HEK293 (cell line): ENCODE measurements around the gene UCP2.

Experiments used
- CTCF ChIA-PET: fragments of 350-600 bp; formaldehyde crosslinking; extraction: SDS; loops from one replicate; lab custom pipeline; 2021; ENCODE audit warnings: antibody characterized with exemption; lab: Yijun Ruan, JAX
- POLR2A ChIA-PET: fragments of 300-600 bp; formaldehyde crosslinking; extraction: SDS; loops from one replicate; lab custom pipeline; 2020; ENCODE audit warnings: antibody characterized with exemption, inconsistent platforms; lab: Yijun Ruan, JAX
- H3K27ac ChIP-seq: fragments of 200-500 bp; sonication (Bioruptor generic); 2 replicates; pipeline ENCODE4 v1.5.1; 2014; ENCODE audit warnings: low read depth, low read length, control low read depth, inconsistent platforms; ENCODE audit errors: extremely low read depth
- H3K36me3 ChIP-seq, 2 experiments: fragments of 200-500 bp in 1 of 2; sonication (Bioruptor generic) in 1 of 2; 1 replicate in 1 of 2; 2 replicates in 1 of 2; pipeline ENCODE4 v1.5.1; 2014 to 2017; ENCODE audit warnings: inconsistent platforms in 2 of 2, low read length in 2 of 2; ENCODE audit not compliant: control insufficient read depth in 2 of 2, insufficient read depth in 1 of 2
- H3K4me1 ChIP-seq: fragments of 200-500 bp; sonication (Bioruptor generic); 2 replicates; pipeline ENCODE4 v1.5.1; 2014; ENCODE audit warnings: mild to moderate bottlenecking, low read length, inconsistent platforms; ENCODE audit not compliant: control insufficient read depth, insufficient read depth
- H3K4me3 ChIP-seq: 2 replicates; pipeline ENCODE4 v1.5.1; 2011; ENCODE audit warnings: low read depth, mild to moderate bottlenecking, control low read depth, low read length, moderate library complexity
- H3K9me3 ChIP-seq: fragments of 200-500 bp; sonication (Bioruptor generic); 2 replicates; pipeline ENCODE4 v1.5.1; 2014; ENCODE audit warnings: low read depth, low read length, inconsistent platforms; ENCODE audit not compliant: control insufficient read depth, insufficient read depth
- KLF9 ChIP-seq: fragments of 450-650 bp; formaldehyde crosslinking; IDR thresholded peaks from 2 replicates; pipeline ENCODE4 v1.5.1; 2016; ENCODE audit warnings: missing biosample characterization, missing genetic modification characterization, low read depth
- MEIS1 ChIP-seq: sonication (generic); formaldehyde crosslinking; IDR thresholded peaks from 2 replicates; pipeline ENCODE4 v1.8.1; 2022; ENCODE audit warnings: missing genetic modification reagents, mild to moderate bottlenecking, borderline replicate concordance
- OSR2 ChIP-seq: fragments of 450-650 bp; formaldehyde crosslinking; IDR thresholded peaks from 2 replicates; pipeline ENCODE4 v1.5.1; 2016; ENCODE audit warnings: missing biosample characterization, missing genetic modification characterization
- TSHZ1 ChIP-seq: fragments of 450-650 bp; formaldehyde crosslinking; IDR thresholded peaks from 2 replicates; pipeline ENCODE4 v1.5.1; 2016; ENCODE audit warnings: missing biosample characterization, missing genetic modification characterization, borderline replicate concordance
- ZFP37 ChIP-seq: fragments of 450-650 bp; formaldehyde crosslinking; IDR thresholded peaks from 2 replicates; pipeline ENCODE4 v1.5.1; 2016; ENCODE audit warnings: missing biosample characterization, missing genetic modification characterization
- ZFP69B ChIP-seq: fragments of 450-650 bp; formaldehyde crosslinking; IDR thresholded peaks from 2 replicates; pipeline ENCODE4 v1.5.1; 2016; ENCODE audit warnings: missing biosample characterization, missing genetic modification characterization
- ZNF112 ChIP-seq: fragments of 450-650 bp; formaldehyde crosslinking; IDR thresholded peaks from 2 replicates; pipeline ENCODE4 v1.5.0; 2017; ENCODE audit warnings: missing biosample characterization, missing genetic modification characterization
- ZNF121 ChIP-seq: fragments of 450-650 bp; formaldehyde crosslinking; IDR thresholded peaks from 2 replicates; pipeline ENCODE4 v1.5.1; 2016; ENCODE audit warnings: missing biosample characterization, missing genetic modification characterization
- ZNF133 ChIP-seq: fragments of 450-650 bp; formaldehyde crosslinking; IDR thresholded peaks from 2 replicates; pipeline ENCODE4 v1.5.1; 2016; ENCODE audit warnings: missing biosample characterization, missing genetic modification characterization
- ZNF223 ChIP-seq: fragments of 450-650 bp; formaldehyde crosslinking; IDR thresholded peaks from 2 replicates; pipeline ENCODE4 v1.5.1; 2016; ENCODE audit warnings: missing biosample characterization, missing genetic modification characterization
- ZNF26 ChIP-seq: fragments of 450-650 bp; formaldehyde crosslinking; IDR thresholded peaks from 2 replicates; pipeline ENCODE4 v1.5.1; 2016; ENCODE audit warnings: missing biosample characterization, missing genetic modification characterization
- ZNF37A ChIP-seq: fragments of 450-650 bp; IDR thresholded peaks from 2 replicates; pipeline ENCODE4 v1.5.1; 2018; ENCODE audit warnings: missing biosample characterization, missing genetic modification characterization
- ZNF449 ChIP-seq: fragments of 450-650 bp; formaldehyde crosslinking; IDR thresholded peaks from 2 replicates; pipeline ENCODE4 v1.5.1; 2017; ENCODE audit warnings: missing biosample characterization, mild to moderate bottlenecking, missing genetic modification characterization, moderate library complexity
- ZNF501 ChIP-seq: fragments of 450-650 bp; formaldehyde crosslinking; IDR thresholded peaks from 2 replicates; pipeline ENCODE4 v1.5.1; 2016; ENCODE audit warnings: missing biosample characterization, missing genetic modification characterization
- ZNF510 ChIP-seq: fragments of 450-650 bp; formaldehyde crosslinking; IDR thresholded peaks from 2 replicates; pipeline ENCODE4 v1.5.1; 2018; ENCODE audit warnings: mild to moderate bottlenecking, missing genetic modification characterization, missing biosample characterization; ENCODE audit not compliant: insufficient replicate concordance
- ZNF580 ChIP-seq: fragments of 450-650 bp; formaldehyde crosslinking; IDR thresholded peaks from 2 replicates; pipeline ENCODE4 v1.5.1; 2016; ENCODE audit warnings: missing biosample characterization, missing genetic modification characterization
- ZNF660 ChIP-seq: fragments of 450-650 bp; IDR thresholded peaks from 2 replicates; pipeline ENCODE4 v1.5.1; 2018; ENCODE audit warnings: missing biosample characterization, mild to moderate bottlenecking, missing genetic modification characterization
- ZNF791 ChIP-seq: fragments of 450-650 bp; formaldehyde crosslinking; IDR thresholded peaks from 2 replicates; pipeline ENCODE4 v1.5.1; 2016; ENCODE audit warnings: missing biosample characterization, missing genetic modification characterization
- ZSCAN4 ChIP-seq: fragments of 450-650 bp; formaldehyde crosslinking; IDR thresholded peaks from 2 replicates; pipeline ENCODE4 v1.5.1; 2017; ENCODE audit warnings: missing biosample characterization, missing genetic modification characterization
- ZXDB ChIP-seq: fragments of 450-650 bp; formaldehyde crosslinking; IDR thresholded peaks from 2 replicates; pipeline ENCODE4 v1.5.1; 2016; ENCODE audit warnings: missing biosample characterization, missing genetic modification characterization

UCP2 gene

GRCh38 chr11:73940801-73941570 lies 41.7 kb downstream of the UCP2 start:
- Histone ChIP-seq H3K9me3 (no peaks in the 10 kb centered on the region), H3K4me1 (no peaks in the 10 kb centered on the region), H3K36me3 (peaks cover 0 to 5% of the 10 kb centered on the region in 2 experiments; a peak in 1 of 3 replicates), H3K4me3 (no peak overlapping the region), H3K27ac (no peak overlapping the region)
- TF ChIP-seq ZSCAN4 (tag by site-specific recombination) (no peak), ZNF121 (tag by site-specific recombination) (no peak), TSHZ1 (tag by site-specific recombination) (no peak), ZFP69B (no peak), KLF9 (no peak), ZNF449 (tag by site-specific recombination) (no peak), ZNF580 (no peak), ZFP37 (tag by site-specific recombination) (no peak), ZNF37A (no peak), ZXDB (tag by site-specific recombination) (no peak), MEIS1 (CRISPR knock-in tag) (no peak), ZNF26 (no peak), ZNF510 (tag by site-specific recombination) (no peak), OSR2 (tag by site-specific recombination) (no peak), ZNF223 (no peak), ZNF660 (tag by site-specific recombination) (no peak), ZNF112 (tag by site-specific recombination) (no peak), ZNF791 (tag by site-specific recombination) (no peak), ZNF501 (tag by site-specific recombination) (no peak), ZNF133 (tag by site-specific recombination) (no peak)
- ChIA-PET POLR2A (no interaction called here), CTCF (interaction anchor here (0.6 to 0.8 kb wide), 3 partner anchors 10 to 583 kb away, joined by 3 to 4 read pairs (median 3); no protein-coding TSS in a partner anchor)
